NCI-H2196 treated with DMSO at 0.1 percent for 48 hours (cell line): ENCODE data around the gene MKKS.

Experiments used
- DNase-seq: peaks from one replicate; lab custom pipeline; 2025; ENCODE audit not compliant: unreplicated experiment; lab: John Stamatoyannopoulos, UW

Gene MKKS

DNA sequence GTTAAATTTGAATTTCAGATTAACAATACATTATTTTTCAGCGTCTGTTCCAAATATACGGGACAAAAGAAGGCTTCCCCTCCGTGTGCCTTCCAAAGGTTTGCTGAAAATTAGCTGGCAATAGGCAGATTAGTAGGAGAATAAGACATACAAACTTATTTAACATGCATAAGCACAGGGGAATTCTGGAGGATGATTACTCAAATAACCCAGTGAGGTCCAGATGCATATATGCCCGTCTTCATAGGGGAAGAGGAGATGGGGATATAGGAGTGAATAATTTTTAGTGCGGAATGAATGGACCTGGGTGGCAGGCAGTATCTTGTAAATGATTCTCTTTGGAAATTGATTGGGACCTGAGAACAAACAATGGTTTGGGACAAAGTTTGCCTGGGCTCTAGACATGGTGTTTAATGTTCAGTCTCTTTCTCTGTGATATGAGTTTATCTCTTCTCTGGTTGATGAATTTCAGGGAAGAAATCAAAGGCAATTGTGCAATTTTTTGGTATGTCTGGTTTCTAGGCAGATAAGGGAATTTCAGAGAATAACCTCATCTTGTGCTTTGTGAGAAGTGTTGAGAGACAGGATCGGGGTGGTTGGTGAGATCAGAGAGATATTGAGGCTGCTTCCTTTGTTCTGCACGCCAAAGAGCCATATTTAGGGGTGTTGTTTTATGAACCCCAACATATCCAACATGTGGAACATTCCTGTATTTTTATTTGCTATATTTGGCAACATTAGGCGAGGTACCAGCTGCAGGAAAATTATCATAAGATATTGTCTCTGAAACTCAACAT lies 63.7 kb downstream of the MKKS start:
- no peak for DNase-seq

DNA sequence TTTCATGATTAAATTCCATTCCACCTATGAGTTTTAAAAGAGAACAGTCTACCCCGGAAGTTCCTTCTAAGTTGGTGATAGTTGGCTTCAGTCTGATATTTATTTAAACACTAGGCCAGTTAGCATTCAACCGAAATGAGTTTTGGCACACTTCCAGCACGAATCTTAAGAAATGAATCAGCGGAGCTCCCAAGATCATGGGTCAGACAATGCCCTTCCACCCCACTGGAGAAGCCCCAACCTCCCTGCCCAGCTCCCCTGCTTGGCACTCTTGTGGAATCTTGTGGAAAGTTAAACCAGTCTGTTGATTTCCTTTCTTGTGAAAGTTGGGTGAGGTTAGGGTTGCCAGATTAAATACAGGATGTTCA lies 64.3 kb downstream of the MKKS start:
- no peak for DNase-seq

DNA sequence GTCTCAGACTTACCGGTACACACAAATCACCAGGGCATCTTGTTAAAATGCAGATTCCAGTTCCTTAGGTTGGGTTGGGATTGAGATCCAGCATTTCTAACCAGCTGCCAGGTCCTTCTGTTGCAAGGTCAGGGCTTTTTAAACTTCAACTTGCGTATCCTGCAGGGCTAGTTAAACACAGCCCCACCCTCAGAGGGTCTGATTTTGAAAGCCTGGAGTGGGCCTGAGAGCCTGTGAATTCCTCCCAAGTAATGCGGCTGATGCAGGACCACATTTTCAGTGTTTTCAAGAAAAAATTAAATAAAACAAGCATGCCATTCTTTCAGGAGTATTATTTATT lies 65.3 kb downstream of the MKKS start:
- no peak for DNase-seq

DNA sequence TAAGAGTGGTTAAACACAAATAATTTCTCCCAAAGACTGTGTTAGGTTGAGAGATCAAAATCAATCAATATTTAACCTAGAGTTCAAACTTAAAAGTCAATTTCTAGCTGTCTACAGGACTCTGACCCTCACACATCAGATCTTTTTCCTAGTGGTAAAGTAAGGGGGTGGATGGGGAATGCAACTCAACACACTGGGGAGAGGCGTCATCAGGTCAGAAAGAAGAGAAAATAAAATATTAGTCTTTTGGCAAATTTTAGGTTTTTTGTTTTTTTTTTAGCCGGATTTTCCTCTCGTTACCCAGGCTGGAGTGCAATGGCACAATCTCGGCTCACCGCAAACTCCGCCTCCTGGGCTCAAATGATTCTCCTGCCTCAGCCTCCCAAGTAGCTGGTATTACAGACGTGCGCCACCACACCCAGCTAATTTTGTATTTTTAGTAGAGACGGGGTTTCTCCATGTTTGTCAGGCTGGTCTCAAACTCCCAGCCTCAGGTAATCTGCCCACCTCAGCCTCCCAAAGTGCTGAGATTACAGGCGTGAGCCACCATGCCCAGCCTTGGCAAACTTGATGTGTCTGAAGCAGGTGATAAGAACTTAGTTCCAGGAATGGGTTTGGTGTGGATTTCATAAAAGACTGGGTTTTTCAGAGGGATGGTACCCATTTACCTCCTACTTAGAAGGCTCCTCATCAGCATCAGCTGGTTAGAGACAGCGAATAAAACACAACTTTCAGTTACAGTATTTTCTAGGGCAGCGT lies 65.9 kb downstream of the MKKS start:
- no peak for DNase-seq

DNA sequence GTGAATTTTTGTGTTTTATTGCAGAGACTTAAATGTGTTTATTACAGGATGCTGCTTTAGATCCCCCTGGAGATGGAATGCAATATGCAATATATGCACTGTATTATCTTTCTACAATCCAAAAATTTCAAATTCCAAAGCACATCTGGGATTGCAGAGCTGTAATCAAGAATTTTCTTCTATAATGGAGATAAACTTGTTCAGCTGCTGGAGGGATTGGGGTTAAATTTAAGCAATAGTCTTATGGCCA lies 66.4 kb downstream of the MKKS start:
- DNase-seq, result no peak

DNA sequence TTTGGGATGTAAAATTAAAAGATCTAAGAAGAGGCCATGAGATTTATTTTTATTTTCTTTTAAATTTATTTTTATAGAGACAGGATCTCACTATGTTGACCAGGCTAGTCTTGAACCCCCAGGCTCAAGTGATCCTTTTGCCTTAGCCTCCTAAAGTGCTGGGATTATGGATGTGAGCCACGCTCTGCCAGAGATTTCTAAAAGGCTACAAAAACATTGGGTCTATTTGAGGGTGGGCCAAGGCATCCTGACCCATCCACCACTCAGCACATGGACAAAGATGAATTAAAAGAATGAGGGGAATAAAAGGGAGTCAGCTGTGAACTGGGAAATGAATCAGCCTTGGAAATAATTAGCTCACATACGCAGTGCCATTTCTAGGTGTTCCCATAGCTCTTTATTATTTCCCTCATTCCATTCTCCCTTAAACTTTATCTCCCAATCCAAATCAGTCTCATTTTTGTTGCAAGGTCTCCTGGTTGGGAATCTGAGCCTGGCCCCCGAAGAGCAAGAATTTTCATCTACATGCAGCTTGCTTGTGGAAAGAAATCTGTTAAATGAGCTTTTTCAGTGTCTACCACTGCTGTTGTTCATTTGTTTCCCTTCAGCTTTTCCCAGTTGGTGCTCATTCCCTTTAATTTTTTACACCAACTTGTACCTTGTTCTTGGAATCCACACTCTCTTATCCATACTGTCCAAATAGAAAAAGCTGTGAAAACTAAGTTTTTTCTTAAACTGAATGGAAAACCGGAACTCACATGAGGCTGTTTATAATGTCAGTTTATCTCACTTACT lies 66.9 kb downstream of the MKKS start:
- no peak for DNase-seq

DNA sequence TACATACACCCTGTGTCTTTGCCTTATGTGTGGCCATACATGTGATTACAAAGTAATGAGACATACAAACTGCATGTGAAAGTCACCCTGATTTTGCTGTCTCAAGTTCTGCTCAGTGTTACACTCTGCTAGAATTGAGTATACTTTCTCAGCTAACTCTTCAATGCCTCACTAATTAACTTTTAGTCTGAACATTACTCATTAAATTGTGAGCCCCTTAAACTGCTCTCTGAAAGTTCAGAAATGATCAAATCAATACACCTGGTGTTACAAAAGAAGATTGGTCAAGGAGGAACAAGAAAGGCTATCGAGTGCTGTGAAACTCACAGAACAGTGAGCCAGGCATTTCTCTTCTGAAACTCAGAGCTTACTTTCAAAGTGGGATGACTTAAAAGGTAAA lies 71.3 kb downstream of the MKKS start:
- no peak for DNase-seq

DNA sequence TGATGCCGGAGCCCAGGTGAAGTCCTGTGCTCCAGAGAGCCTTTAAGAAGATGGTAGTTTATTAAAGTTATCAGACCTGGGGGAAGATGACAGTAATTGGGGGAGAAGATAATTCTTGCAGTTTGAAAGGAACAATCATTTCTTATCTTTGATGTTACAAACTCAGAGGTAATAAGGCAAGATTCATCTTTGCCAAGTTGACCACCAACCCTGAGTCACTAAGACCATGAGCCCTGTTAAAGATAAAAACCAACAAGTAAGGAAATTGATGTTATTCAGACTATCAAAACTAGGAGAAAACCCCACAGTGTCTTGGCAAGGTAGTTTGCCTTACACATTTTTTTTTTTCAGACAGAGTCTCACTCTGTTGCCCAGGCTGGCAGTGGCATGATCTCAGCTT lies 73.1 kb downstream of the MKKS start:
- DNase-seq, result no peak

DNA sequence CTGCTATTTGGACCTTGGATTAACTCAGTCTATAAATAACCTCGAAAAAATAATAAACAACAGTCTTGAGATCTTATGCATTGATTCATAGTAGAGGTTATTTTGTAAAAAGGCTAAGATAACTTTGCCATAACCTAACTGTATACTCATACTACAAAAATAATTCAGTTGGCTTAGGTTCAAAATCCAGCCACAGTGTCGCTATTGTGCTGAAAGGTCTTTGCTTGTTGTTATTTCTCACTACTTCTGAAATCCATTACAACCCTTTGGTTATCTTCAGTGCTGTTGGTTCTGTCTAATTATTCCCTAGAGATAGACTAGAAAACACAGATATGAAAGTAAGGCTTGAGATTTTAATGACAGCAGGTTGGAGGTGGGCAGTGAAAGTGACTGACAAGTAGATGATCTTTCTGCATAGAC lies 74.4 kb downstream of the MKKS start:
- DNase-seq, result no peak

DNA sequence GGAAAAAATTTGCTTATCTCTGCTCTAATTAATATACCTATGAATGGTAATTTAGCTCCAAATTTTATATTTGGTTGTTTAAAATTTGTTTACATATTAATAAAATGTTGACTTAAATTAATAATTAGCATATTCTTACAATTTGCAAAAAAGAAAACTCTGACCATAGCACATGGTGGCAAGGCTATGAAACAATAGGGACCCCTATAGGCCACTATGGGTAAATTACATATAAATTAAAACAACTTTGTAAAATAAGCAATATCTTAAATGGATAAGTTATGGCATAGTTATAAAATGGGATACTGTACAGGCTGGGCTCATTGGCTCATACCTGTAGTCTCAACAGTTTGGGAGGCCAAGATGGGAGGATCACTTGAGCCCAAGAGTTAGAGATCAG lies 76.0 kb downstream of the MKKS start:
- DNase-seq, result no peak

DNA sequence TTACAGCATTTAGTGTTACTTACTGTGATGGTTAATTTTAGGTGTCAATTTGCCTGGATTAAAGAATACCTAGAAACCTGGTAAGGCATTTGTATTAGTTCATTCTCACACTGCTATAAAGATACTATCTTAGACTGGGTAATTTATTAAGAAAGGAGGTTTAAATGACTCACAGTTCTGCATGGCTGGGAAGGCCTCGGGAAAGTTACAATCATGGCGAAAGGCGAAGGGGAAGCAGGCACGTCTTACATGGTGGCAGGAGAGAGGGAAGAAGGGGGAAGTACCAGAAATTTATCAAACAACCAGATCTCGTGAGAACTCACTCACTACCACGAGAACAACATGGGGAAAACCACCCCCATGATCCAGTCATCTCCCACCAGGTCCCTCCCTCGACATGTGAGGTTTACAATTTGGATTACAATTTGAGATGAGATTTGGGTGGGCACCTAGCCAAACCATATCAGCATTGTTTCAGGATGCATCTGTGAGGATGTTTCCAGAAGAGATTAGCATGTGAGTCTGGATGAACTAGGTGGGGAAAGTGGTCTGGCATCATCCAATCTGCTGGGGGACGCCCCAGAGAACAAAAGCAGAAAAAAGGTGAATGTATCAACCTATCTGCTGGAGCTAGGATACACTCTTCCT lies 76.8 kb downstream of the MKKS start:
- DNase-seq, result no peak

DNA sequence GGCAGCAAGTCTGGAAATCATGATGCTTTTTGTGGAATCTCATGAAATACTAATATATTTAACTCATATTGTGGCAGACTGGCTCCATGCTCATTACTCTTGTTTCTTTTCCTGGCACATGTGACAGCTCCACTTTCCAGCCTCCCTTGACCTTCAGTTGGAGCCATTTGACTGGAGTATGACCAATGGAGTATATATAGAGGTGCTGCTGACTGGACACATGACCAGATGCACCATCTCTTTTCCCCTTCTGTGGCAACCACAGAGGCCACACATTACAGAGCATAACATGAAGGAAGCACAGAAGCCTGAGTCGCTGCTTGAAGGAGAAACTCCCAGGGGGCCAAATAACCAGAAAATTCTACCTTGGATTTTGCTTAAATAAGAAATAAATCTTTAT lies 77.4 kb downstream of the MKKS start:
- DNase-seq, result no peak

DNA sequence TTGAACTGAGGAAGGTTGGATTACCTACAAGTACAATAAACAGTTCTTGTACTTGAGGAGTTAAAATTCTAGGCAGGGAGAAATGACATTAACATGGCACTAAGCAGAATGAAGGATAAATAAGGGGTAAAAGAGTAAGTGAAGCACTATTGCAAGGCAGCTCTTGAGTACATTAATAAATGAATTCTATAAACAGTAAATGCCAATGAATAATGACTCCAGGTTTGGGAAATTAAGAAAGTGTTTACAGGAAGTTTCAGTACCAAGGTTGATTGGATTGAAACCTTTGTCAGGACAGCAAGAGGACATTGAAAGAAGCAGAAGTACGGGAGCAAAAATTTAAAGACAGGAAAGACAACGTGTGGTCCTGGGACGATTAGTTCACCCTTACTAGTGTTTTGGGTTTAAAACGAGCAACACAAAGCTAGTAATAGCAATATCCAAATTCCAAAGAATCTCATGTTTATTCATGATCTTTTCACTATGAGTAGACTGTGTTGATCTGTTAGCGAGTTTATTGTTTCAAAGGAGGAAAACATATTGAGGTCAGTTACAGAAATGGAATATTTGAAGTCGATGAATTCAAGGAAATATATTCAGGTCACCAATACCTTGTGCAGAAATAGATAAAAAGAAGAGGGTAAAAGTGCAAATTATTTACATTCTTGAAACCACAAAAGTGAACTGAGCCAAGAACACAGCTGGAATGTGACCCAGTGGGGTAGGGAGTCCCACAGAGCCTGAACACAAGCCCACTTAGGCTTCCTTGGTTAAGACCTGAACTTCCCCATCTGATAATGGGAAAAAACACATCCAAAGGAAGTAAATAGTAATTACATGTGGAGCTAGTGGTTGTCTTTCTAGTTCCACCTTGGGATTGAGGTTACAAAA lies 80.8 kb downstream of the MKKS start:
- no peak for DNase-seq
